Thyroid gland (tissue), 4 donors: ENCODE data around the gene NUDT14. TPM values are rescaled to one million over a fixed set of nuclear protein-coding genes. Genes with fewer than 3 reads are reported as not detected.

Source experiments
- DNase-seq, 2 donors: peaks; one replicate each; pipeline ENCODE4 v3.0.0-alpha.2; 2019
- H3K27ac ChIP-seq, 3 donors: fragments of 200-600 bp; sonication (generic); 1 replicate in 2 of 3; 2 replicates in 1 of 3; pipeline ENCODE4 v1.5.1; 2016 to 2019; ENCODE audit warnings: mild to moderate bottlenecking in 1 of 3, moderate library complexity in 1 of 3
- H3K27me3 ChIP-seq: fragments of 200-600 bp; sonication (generic); one replicate; pipeline ENCODE4 v1.5.1; 2019
- H3K36me3 ChIP-seq, 2 donors: fragments of 200-600 bp; sonication (generic); one replicate each; pipeline ENCODE4 v1.5.1; 2016 to 2019
- H3K4me1 ChIP-seq, 2 donors: fragments of 200-600 bp; sonication (generic); one replicate each; pipeline ENCODE4 v1.5.1; 2017 to 2019
- H3K4me3 ChIP-seq, 3 donors: fragments of 200-600 bp; sonication (generic); replicated peaks in 1 of 3; 1 replicate in 2 of 3; 2 replicates in 1 of 3; pipeline ENCODE4 v1.5.1; 2016; ENCODE audit warnings: mild to moderate bottlenecking in 1 of 3
- H3K9me3 ChIP-seq: fragments of 200-600 bp; sonication (generic); one replicate; pipeline ENCODE4 v1.5.1; 2017
- POLR2A ChIP-seq, 2 donors: fragments of 450-650 bp; IDR thresholded peaks; one replicate each; pipeline ENCODE4 v1.6.1; 2017; ENCODE audit warnings: antibody characterized with exemption in 2 of 2, mild to moderate bottlenecking in 2 of 2, moderate library complexity in 1 of 2
- WGBS, 2 donors: methylation state at CpG; one replicate each; pipeline ENCODE4 v1.1.5; 2017; 5-methylcytosine and 5-hydroxymethylcytosine counted together
- intact Hi-C: fragments of 100-400 bp; cut with DNase I; formaldehyde crosslinking; loops from one replicate; pipeline ENCODE4 v1.15.1; 2023
- total RNA-seq, 4 donors: library from RNA; depleted of rRNA; stranded (reverse); fragments of >200 nt; gene quantifications; one replicate each; pipeline ENCODE4 v1.2.3, GENCODE V29; 2016
- TF ChIP-seq, protein P1 (sequence below), 6 experiments: fragments of 200-600 bp in 3 of 6; fragments of 450-650 bp in 3 of 6; sonication (generic) in 3 of 6; IDR thresholded peaks; one replicate each; pipeline ENCODE4 v1.5.1; 2016 to 2019; ENCODE audit warnings: antibody characterized with exemption in 6 of 6, mild to moderate bottlenecking in 2 of 6, inconsistent platforms in 1 of 6, moderate library complexity in 1 of 6

Gene NUDT14
- total RNA-seq, 4 donors from 2014 or later = 15.2 to 29.1 (median 20.1) TPM

DNA sequence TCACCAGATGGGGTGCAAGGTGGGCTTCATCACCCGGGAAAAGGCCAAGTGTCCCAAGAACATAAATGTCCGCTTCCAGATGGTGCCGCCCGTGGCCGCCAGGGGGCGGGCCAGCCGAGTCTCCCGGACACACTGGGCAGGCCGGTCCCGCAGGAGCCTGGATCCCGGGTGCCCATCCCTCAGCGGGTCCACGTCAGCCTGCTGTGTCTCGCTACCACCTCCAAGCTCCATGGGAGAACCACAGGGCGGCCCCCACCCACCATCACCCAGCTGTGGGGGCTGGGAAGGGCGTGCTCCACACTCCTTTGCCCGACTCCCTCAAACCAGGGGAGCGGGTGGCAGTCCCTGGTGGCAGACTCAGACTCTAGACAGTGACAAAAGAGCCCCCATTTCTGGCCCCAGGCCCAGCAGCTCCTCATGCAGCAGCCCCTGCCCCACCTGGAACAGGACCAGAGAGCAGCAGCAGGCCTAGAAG lies 22.0 kb upstream of the NUDT14 start:
- Histone ChIP-seq H3K27me3 (no peaks in the 10 kb centered on the region), H3K9me3 (no peaks in the 10 kb centered on the region), H3K27ac (no peak overlapping the region), H3K4me3 (no peak overlapping the region), H3K36me3 (no peaks in the 10 kb centered on the region), H3K4me1 (peaks cover 22 to 53% of the 10 kb centered on the region in 2 donors)
- peak in 1 of 2 donors; percentile 1 for TF ChIP-seq POLR2A (IDR thresholded peaks at IDR 0.05)
- TF ChIP-seq, protein P1, sequence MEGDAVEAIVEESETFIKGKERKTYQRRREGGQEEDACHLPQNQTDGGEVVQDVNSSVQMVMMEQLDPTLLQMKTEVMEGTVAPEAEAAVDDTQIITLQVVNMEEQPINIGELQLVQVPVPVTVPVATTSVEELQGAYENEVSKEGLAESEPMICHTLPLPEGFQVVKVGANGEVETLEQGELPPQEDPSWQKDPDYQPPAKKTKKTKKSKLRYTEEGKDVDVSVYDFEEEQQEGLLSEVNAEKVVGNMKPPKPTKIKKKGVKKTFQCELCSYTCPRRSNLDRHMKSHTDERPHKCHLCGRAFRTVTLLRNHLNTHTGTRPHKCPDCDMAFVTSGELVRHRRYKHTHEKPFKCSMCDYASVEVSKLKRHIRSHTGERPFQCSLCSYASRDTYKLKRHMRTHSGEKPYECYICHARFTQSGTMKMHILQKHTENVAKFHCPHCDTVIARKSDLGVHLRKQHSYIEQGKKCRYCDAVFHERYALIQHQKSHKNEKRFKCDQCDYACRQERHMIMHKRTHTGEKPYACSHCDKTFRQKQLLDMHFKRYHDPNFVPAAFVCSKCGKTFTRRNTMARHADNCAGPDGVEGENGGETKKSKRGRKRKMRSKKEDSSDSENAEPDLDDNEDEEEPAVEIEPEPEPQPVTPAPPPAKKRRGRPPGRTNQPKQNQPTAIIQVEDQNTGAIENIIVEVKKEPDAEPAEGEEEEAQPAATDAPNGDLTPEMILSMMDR (IDR thresholded peaks at IDR 0.05) = peak; percentile 79 to 92 (median 86)
- WGBS, 2 donors = 1 to 2% methylated on average over 9 to 13 of the region's 18 CpGs
- intact Hi-C loops = loop anchor here (2.0 to 5.0 kb wide), 2 partner anchors 79 to 150 kb away; no protein-coding TSS in a partner anchor
- DNase-seq = peak; percentile 82 to 85

DNA sequence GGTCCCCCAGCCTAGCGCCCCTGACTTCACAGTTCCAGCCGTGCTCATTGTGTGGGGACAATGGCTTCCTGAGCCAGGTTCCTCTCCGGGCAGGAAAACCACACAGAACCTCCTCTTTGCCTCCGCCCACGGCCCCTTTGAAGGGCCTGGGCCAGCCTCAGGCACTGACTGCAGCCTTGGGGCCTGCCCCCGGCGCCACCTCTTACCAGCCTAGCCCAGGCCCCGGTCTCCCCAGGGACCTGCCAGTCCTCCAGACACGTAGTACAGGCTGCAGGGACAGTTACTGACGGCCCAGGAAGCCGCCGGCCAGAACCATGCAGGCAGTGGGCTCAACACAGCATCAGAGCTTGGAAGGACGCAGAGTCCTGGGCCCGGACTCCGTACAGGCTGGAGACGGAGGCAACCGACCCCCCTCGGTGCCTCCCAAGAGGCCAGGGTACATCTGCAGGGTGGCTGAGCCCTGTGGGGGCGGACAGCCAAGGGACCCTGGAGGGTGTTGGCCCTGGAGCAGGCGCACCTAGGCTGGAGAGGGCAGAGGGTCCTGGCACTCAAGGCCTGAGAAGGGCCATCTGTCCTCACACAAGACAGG lies 20.9 kb upstream of the NUDT14 start:
- H3K9me3 ChIP-seq = no peaks in the 10 kb centered on the region
- no peaks in the 10 kb centered on the region for H3K27me3 ChIP-seq
- intact Hi-C loops = loop anchor here (2.0 to 5.0 kb wide), 2 partner anchors 80 to 151 kb away; no protein-coding TSS in a partner anchor
- H3K27ac ChIP-seq = no peak overlapping the region
- DNase-seq = no peak
- TF ChIP-seq, protein P1 (IDR thresholded peaks at IDR 0.05) = no peak
- TF ChIP-seq POLR2A (IDR thresholded peaks at IDR 0.05) = no peak
- peaks cover 26 to 61% of the 10 kb centered on the region in 2 donors for H3K4me1 ChIP-seq
- no peak overlapping the region for H3K4me3 ChIP-seq
- WGBS, 2 donors = 36 to 49% methylated on average over 3 to 17 of the region's 20 CpGs
- H3K36me3 ChIP-seq = no peaks in the 10 kb centered on the region

DNA sequence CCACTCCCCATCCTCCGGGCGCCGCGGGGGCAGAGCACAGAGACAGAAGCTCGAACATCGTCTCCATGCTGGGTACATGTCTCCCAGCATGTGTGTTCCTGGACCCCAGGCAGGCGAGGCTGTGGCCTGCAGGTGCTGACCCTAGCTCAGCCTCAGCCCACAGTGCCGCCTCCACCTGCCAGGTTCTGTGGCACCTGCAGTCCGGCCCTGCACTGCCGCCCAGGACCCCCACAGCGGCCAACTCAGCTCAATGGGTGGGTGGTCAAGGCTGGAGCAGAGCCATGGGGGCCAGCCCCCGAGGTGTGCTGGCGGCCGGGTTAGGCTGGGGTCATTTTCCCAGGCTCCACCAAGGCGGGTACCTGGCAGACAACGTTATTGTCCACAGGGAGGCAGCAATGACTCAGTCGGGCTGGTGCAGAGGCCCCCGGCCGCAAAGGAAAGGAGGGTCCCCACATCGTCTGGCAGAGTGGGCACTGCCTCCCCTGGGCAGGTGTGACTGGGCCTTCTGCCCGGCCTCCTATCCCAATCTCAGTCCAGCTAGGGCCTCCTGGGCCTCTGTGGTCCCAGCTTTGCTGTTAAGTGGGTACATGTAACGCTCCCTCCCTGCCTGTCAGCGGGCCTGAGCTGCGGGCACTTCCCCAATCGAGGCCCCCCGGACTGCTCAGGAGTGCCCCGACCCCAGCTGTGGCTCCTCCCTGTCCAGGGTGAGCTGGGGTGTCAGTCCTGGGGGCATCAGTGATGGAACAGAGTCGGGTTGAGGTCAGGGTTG lies 20.2 kb upstream of the NUDT14 start:
- H3K4me1 ChIP-seq = peaks cover 31 to 63% of the 10 kb centered on the region in 2 donors
- no peaks in the 10 kb centered on the region for H3K9me3 ChIP-seq
- WGBS, 2 donors = 42 to 69% methylated on average over 3 to 14 of the region's 28 CpGs
- H3K27ac ChIP-seq = no peak overlapping the region
- no peak for DNase-seq
- H3K27me3 ChIP-seq = no peaks in the 10 kb centered on the region
- no peaks in the 10 kb centered on the region for H3K36me3 ChIP-seq
- TF ChIP-seq, protein P1 (IDR thresholded peaks at IDR 0.05) = no peak
- no peak for TF ChIP-seq POLR2A (IDR thresholded peaks at IDR 0.05)
- no peak overlapping the region for H3K4me3 ChIP-seq
- intact Hi-C loops = loop anchor here (5.0 kb wide), 1 partner anchor 81 kb away; no protein-coding TSS in a partner anchor

DNA sequence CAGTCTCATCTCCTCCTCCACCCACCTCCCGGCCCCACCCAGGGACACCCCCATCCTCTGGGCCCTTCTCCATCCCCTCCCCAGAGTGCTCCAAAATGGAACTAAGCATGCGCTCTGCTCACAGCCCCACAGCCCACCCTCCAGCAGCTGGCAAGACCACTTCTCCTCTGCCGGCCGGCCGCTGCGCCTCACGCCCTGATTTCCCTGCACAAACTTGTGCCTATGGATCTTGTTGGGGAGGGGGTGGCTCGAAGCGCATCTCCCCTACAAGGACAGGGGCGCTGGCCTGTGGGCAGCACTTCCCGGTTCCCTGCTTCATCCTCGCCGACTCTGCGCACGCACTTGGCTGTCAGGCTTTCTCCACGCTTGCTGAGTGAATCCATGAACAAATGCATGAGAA lies 19.5 kb upstream of the NUDT14 start:
- no peaks in the 10 kb centered on the region for H3K9me3 ChIP-seq
- no peaks in the 10 kb centered on the region for H3K27me3 ChIP-seq
- 71 to 83% methylated on average over 15 to 16 of the region's 16 CpGs for WGBS, 2 donors
- TF ChIP-seq POLR2A (IDR thresholded peaks at IDR 0.05) = no peak
- TF ChIP-seq, protein P1 (IDR thresholded peaks at IDR 0.05) = no peak
- H3K4me3 ChIP-seq = no peak overlapping the region
- DNase-seq = no peak
- peaks cover 31 to 64% of the 10 kb centered on the region in 2 donors for H3K4me1 ChIP-seq
- no peaks in the 10 kb centered on the region for H3K36me3 ChIP-seq
- intact Hi-C loops = loop anchor here (5.0 kb wide), 1 partner anchor 82 kb away; no protein-coding TSS in a partner anchor
- no peak overlapping the region for H3K27ac ChIP-seq
